HCT116 (cell line): Measurements from ENCODE around the gene MPZL2. TPM values are rescaled to one million over a fixed set of nuclear protein-coding genes. Genes with fewer than 3 reads are reported as not detected.
"Not testable (repeated sequence)": the region's sequence is repeated elsewhere in the genome, so short reads cannot be mapped to it uniquely, and the experiment has no call there.

Source experiments
- ATAC-seq: fragments of 200-7000 bp; cut with Tn5 transposase; 2 replicates; pipeline ENCODE4 v1.9.1; 2020; ENCODE audit warnings: mild to moderate bottlenecking, moderate library complexity
- BruUV-seq: library from RNA; stranded (reverse); fragments of 400-500 nt; replicated peaks from 2 replicates; lab custom pipeline; 2021; lab: Mats Ljungman, UMichigan
- CTCF ChIA-PET: fragments of 300-600 bp; sonication (Branson Sonifier 250); formaldehyde crosslinking; loops from one replicate; lab custom pipeline; 2021; ENCODE audit warnings: antibody characterized with exemption; lab: Charles Lee
- POLR2A ChIA-PET: fragments of 300-600, 350-600 bp; sonication (Branson Sonifier 250); formaldehyde crosslinking; loops from one replicate; lab custom pipeline; 2021; ENCODE audit warnings: antibody characterized with exemption; lab: Charles Lee
- RAD21 ChIA-PET, 2 experiments: fragments of 300-600 bp; sonication (Branson Sonifier 250); formaldehyde crosslinking; loops; one replicate each; lab custom pipeline; 2023; ENCODE audit warnings: low total read pairs in 2 of 2; ENCODE audit not compliant: uncharacterized antibody in 2 of 2, unreplicated experiment in 2 of 2, low non-redundant PET in 1 of 2; lab: Charles Lee
- DNase-seq: peaks from one replicate; pipeline ENCODE4 v3.0.0-alpha.2; 2010; ENCODE audit warnings: low read depth, low spot score
- H2AFZ ChIP-seq: fragments of 200-600 bp; shearing (Covaris generic), sonication (generic); 2 replicates; pipeline ENCODE4 v1.6.1; 2017; ENCODE audit warnings: low read depth, mixed run types, mixed read lengths, antibody characterized with exemption, low read length; ENCODE audit not compliant: poor library complexity, severe bottlenecking
- H3K27ac ChIP-seq: 2 replicates; pipeline ENCODE4 v1.5.1; 2012; ENCODE audit warnings: low read depth, low read length
- H3K27me3 ChIP-seq: fragments of 200-600 bp; sonication (generic); 2 replicates; pipeline ENCODE4 v1.6.1; 2016; ENCODE audit warnings: mixed run types, low read length, mixed read lengths; ENCODE audit not compliant: insufficient read depth
- H3K36me3 ChIP-seq, 2 experiments: fragments of 200-500 bp in 1 of 2; fragments of 200-600 bp in 1 of 2; sonication (Bioruptor generic) in 1 of 2; sonication (generic) in 1 of 2; 2 replicates each; pipeline versions ENCODE4 v1.5.1 to v1.6.1; 2014 to 2016; ENCODE audit warnings: low read length in 2 of 2, inconsistent platforms in 1 of 2, mixed read lengths in 1 of 2, mixed run types in 1 of 2; ENCODE audit not compliant: insufficient read depth in 2 of 2, control insufficient read depth in 1 of 2
- H3K4me1 ChIP-seq, 2 experiments: fragments of 200-600 bp in 1 of 2; sonication (generic) in 1 of 2; 2 replicates each; pipeline versions ENCODE4 v1.5.1 to v1.6.1; 2012 to 2017; ENCODE audit warnings: low read length in 2 of 2, inconsistent platforms in 1 of 2, mild to moderate bottlenecking in 1 of 2, mixed read lengths in 1 of 2, mixed run types in 1 of 2, moderate library complexity in 1 of 2; ENCODE audit not compliant: insufficient read depth in 2 of 2, control insufficient read depth in 1 of 2
- H3K4me2 ChIP-seq: fragments of 200-600 bp; sonication (generic); 2 replicates; pipeline ENCODE4 v1.6.1; 2017; ENCODE audit warnings: mixed run types, low read length, mixed read lengths
- H3K4me3 ChIP-seq, 2 experiments: fragments of 200-600 bp in 1 of 2; sonication (generic) in 1 of 2; replicated peaks in 1 of 2; 2 replicates each; pipeline ENCODE4 v1.5.1; 2011 to 2016; ENCODE audit warnings: low read length in 2 of 2, control low read depth in 1 of 2, low read depth in 1 of 2, mild to moderate bottlenecking in 1 of 2, mixed read lengths in 1 of 2, mixed run types in 1 of 2
- H3K79me2 ChIP-seq: fragments of 200-600 bp; sonication (generic); 2 replicates; pipeline ENCODE4 v1.6.1; 2017; ENCODE audit warnings: mild to moderate bottlenecking, mixed run types, low read length, moderate library complexity, mixed read lengths; ENCODE audit not compliant: insufficient read depth
- H3K9ac ChIP-seq: fragments of 200-600 bp; sonication (generic); 2 replicates; pipeline ENCODE4 v1.6.1; 2016; ENCODE audit warnings: low read length, mixed read lengths
- H3K9me2 ChIP-seq: fragments of 200-600 bp; sonication (generic), shearing (Covaris generic); 2 replicates; pipeline ENCODE4 v1.6.1; 2017; ENCODE audit warnings: mixed run types, mild to moderate bottlenecking, moderate library complexity; ENCODE audit not compliant: insufficient read depth
- H3K9me3 ChIP-seq, 2 experiments: fragments of 200-500 bp in 1 of 2; fragments of 200-600 bp in 1 of 2; sonication (Bioruptor generic) in 1 of 2; sonication (generic) in 1 of 2; 2 replicates each; pipeline ENCODE4 v1.6.1; 2014 to 2017; ENCODE audit warnings: low read length in 2 of 2, mixed read lengths in 2 of 2, inconsistent platforms in 1 of 2, low read depth in 1 of 2, mild to moderate bottlenecking in 1 of 2, mixed run types in 1 of 2, moderate library complexity in 1 of 2; ENCODE audit not compliant: control insufficient read depth in 1 of 2, insufficient read depth in 1 of 2
- H4K20me1 ChIP-seq: fragments of 200-600 bp; sonication (generic), shearing (Covaris generic); 2 replicates; pipeline ENCODE4 v1.6.1; 2017; ENCODE audit warnings: mixed run types, mild to moderate bottlenecking, moderate library complexity; ENCODE audit not compliant: insufficient read depth
- CBX3 ChIP-seq: IDR thresholded peaks from 2 replicates; pipeline ENCODE4 v1.6.1; 2012; ENCODE audit warnings: low read depth
- CEBPB ChIP-seq: IDR thresholded peaks from 2 replicates; pipeline ENCODE4 v1.6.1; 2012; ENCODE audit warnings: low read depth
- CTCF ChIP-seq, 3 experiments: fragments of 200-600 bp in 1 of 3; sonication (generic) in 1 of 3; IDR thresholded peaks in 2 of 3; conservative IDR thresholded peaks in 1 of 3; 2 replicates each; pipeline ENCODE4 v1.5.1; 2012 to 2017; ENCODE audit warnings: low read depth in 2 of 3, low read length in 2 of 3, antibody characterized with exemption in 1 of 3, borderline replicate concordance in 1 of 3, control low read depth in 1 of 3, mild to moderate bottlenecking in 1 of 3, mixed read lengths in 1 of 3, mixed run types in 1 of 3, moderate library complexity in 1 of 3; ENCODE audit not compliant: insufficient read depth in 1 of 3
- EGR1 ChIP-seq: IDR thresholded peaks from 2 replicates; pipeline ENCODE4 v1.6.1; 2012; ENCODE audit warnings: low read depth
- ELF1 ChIP-seq: IDR thresholded peaks from 2 replicates; pipeline ENCODE4 v1.6.1; 2012; ENCODE audit warnings: low read depth, borderline replicate concordance
- EZH2 ChIP-seq: fragments of 200-600 bp; sonication (generic); IDR thresholded peaks from 2 replicates; pipeline ENCODE4 v1.6.1; 2017; ENCODE audit warnings: antibody characterized with exemption, mixed run types
- FOSL1 ChIP-seq: IDR thresholded peaks from 2 replicates; pipeline ENCODE4 v1.6.1; 2012; ENCODE audit warnings: low read depth
- JUND ChIP-seq: IDR thresholded peaks from 2 replicates; pipeline ENCODE4 v1.6.1; 2012
- MAX ChIP-seq: IDR thresholded peaks from 2 replicates; pipeline ENCODE4 v1.6.1; 2012
- POLR2A ChIP-seq: IDR thresholded peaks from 2 replicates; pipeline ENCODE4 v1.7.0; 2011; ENCODE audit warnings: borderline replicate concordance; ENCODE audit not compliant: insufficient read depth, insufficient read length; ENCODE audit errors: extremely low read depth
- POLR2AphosphoS5 ChIP-seq: IDR thresholded peaks from 2 replicates; pipeline ENCODE4 v1.6.1; 2011; ENCODE audit warnings: mild to moderate bottlenecking, low read depth, low read length, moderate library complexity
- RAD21 ChIP-seq: IDR thresholded peaks from 2 replicates; pipeline ENCODE4 v1.6.1; 2012; ENCODE audit warnings: low read depth, mild to moderate bottlenecking
- SP1 ChIP-seq: IDR thresholded peaks from 2 replicates; pipeline ENCODE4 v1.6.1; 2012; ENCODE audit warnings: low read depth
- SRF ChIP-seq: IDR thresholded peaks from 2 replicates; pipeline ENCODE4 v1.6.1; 2012; ENCODE audit warnings: low read depth
- TCF7L2 ChIP-seq: IDR thresholded peaks from 2 replicates; pipeline ENCODE4 v1.7.0; 2011; ENCODE audit warnings: borderline replicate concordance, inconsistent platforms; ENCODE audit not compliant: insufficient read depth, insufficient read length; ENCODE audit errors: extremely low read depth
- YY1 ChIP-seq: IDR thresholded peaks from 2 replicates; pipeline ENCODE4 v1.6.1; 2011; ENCODE audit warnings: low read length, low read depth, moderate library complexity, mild to moderate bottlenecking; ENCODE audit not compliant: insufficient replicate concordance; ENCODE audit errors: extremely low read depth
- ZFX ChIP-seq: fragments of 450-650 bp; IDR thresholded peaks from 2 replicates; pipeline ENCODE4 v1.6.1; 2017
- ZNF274 ChIP-seq: fragments of 200-500 bp; sonication (Bioruptor generic); IDR thresholded peaks from 2 replicates; pipeline ENCODE4 v1.6.1; 2014; ENCODE audit warnings: mild to moderate bottlenecking, low read depth, low read length, inconsistent platforms
- intact Hi-C: fragments of 100-400 bp; cut with micrococcal nuclease; formaldehyde crosslinking; loops from 2 replicates; pipeline ENCODE4 v1.10.0; 2022
- total RNA-seq: library from RNA; stranded (reverse); gene quantifications from one replicate; pipeline ENCODE4 v1.2.1, GENCODE V29; 2021; ENCODE audit not compliant: unreplicated experiment
- TF ChIP-seq, protein P1 (sequence below): IDR thresholded peaks from 2 replicates; pipeline ENCODE4 v1.6.1; 2011; ENCODE audit warnings: mild to moderate bottlenecking, low read length, moderate library complexity; ENCODE audit not compliant: insufficient replicate concordance; ENCODE audit errors: extremely low read depth
- TF ChIP-seq, protein P2 (sequence below): IDR thresholded peaks from 2 replicates; pipeline ENCODE4 v1.6.1; 2012

The MPZL2 gene
- total RNA-seq, 1 experiment from 2014 or later, result 16.8 TPM

DNA sequence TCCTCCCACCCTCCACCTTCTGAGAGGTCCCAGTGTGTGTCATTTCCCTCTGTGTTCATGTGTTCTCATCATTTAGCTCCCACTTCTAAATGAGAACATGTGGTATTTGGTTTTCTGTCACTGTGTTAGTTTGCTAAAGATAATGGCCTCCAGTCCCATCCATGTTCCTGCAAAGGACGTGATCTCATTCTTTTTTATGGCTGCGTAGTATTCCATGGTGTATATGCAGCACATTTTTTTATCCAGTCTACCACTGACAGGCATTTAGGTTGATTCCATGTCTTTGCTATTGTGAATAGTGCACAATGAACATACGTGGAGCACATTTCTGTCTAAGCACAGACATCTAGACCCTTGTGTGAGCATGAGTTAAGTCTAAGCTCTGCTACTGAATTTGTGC lies 46.2 kb upstream of the MPZL2 start:
- no peaks in the 10 kb centered on the region for H4K20me1 ChIP-seq
- H3K4me3 ChIP-seq, result no peak overlapping the region
- no peak overlapping the region for H3K27ac ChIP-seq
- no peaks in the 10 kb centered on the region for H3K4me1 ChIP-seq
- no peaks in the 10 kb centered on the region for H3K36me3 ChIP-seq
- no peaks in the 10 kb centered on the region for H3K27me3 ChIP-seq
- no TSS peak for BruUV-seq
- no peaks in the 10 kb centered on the region for H3K9me3 ChIP-seq
- no peak overlapping the region for H2AFZ ChIP-seq
- H3K79me2 ChIP-seq, result no peaks in the 10 kb centered on the region
- no peak overlapping the region for H3K9ac ChIP-seq
- ChIA-PET POLR2A (no interaction called here), CTCF (no interaction called here), RAD21 (no interaction called here)
- TF ChIP-seq EZH2 (no peak), CTCF (IDR thresholded peaks at IDR 0.05 in 2 of 3, conservative IDR thresholded peaks at IDR 0.05 in 1 of 3; ENCODE audit: borderline replicate concordance in 1 of 3, insufficient read depth in 1 of 3, low read depth in 2 of 3, low read length in 2 of 3) (no peak), SP1 (no peak), CEBPB (no peak), POLR2A (no peak), JUND (no peak), POLR2AphosphoS5 (no peak), ZFX (no peak), CBX3 (no peak), MAX (no peak), RAD21 (no peak), TCF7L2 (no peak), FOSL1 (no peak), YY1 (no peak), EGR1 (no peak), ELF1 (no peak), SRF (no peak), ZNF274 (no peak)
- TF ChIP-seq, protein P1, sequence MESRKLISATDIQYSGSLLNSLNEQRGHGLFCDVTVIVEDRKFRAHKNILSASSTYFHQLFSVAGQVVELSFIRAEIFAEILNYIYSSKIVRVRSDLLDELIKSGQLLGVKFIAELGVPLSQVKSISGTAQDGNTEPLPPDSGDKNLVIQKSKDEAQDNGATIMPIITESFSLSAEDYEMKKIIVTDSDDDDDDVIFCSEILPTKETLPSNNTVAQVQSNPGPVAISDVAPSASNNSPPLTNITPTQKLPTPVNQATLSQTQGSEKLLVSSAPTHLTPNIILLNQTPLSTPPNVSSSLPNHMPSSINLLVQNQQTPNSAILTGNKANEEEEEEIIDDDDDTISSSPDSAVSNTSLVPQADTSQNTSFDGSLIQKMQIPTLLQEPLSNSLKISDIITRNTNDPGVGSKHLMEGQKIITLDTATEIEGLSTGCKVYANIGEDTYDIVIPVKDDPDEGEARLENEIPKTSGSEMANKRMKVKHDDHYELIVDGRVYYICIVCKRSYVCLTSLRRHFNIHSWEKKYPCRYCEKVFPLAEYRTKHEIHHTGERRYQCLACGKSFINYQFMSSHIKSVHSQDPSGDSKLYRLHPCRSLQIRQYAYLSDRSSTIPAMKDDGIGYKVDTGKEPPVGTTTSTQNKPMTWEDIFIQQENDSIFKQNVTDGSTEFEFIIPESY, result no peak
- TF ChIP-seq, protein P2, sequence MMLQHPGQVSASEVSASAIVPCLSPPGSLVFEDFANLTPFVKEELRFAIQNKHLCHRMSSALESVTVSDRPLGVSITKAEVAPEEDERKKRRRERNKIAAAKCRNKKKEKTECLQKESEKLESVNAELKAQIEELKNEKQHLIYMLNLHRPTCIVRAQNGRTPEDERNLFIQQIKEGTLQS, result no peak
- intact Hi-C loops, result no loop called here
- H3K9me2 ChIP-seq, result no peaks in the 10 kb centered on the region
- no peak overlapping the region for H3K4me2 ChIP-seq
- ATAC-seq (no peak), DNase-seq (no peak)

GRCh38 chr11:118308995-118309528 lies 45.0 kb upstream of the MPZL2 start:
- BruUV-seq, intact Hi-C loops, POLR2A ChIA-PET, H4K20me1 ChIP-seq, H3K27me3 ChIP-seq, H3K4me3 ChIP-seq, H3K9me2 ChIP-seq, H3K4me1 ChIP-seq, DNase-seq, H3K9ac ChIP-seq, H3K9me3 ChIP-seq, ATAC-seq, H3K4me2 ChIP-seq, H3K27ac ChIP-seq, H3K36me3 ChIP-seq, RAD21 ChIA-PET, H3K79me2 ChIP-seq, H2AFZ ChIP-seq: not testable (repeated sequence)
- CTCF ChIA-PET, result interaction anchor here (1.2 to 1.7 kb wide), 2 partner anchors 13 to 111 kb away, joined by 3 to 9 read pairs; no protein-coding TSS in a partner anchor
